Keratinocyte (primary cell): ENCODE results near the gene TSPEAR. TPM values are rescaled to one million over a fixed set of nuclear protein-coding genes. Genes with fewer than 3 reads are reported as not detected.

Experiments
- DNase-seq: peaks from one replicate; pipeline ENCODE4 v3.0.0-alpha.2; 2011; ENCODE audit warnings: low read depth, missing footprints, low spot score
- FAIRE-seq: peaks from 2 replicates; lab custom pipeline; 2011; peaks lifted over from hg19 to GRCh38; lab: Jason Lieb, UNC
- H2AFZ ChIP-seq: 2 replicates; pipeline ENCODE4 v1.6.0; 2012; ENCODE audit warnings: low read length, control low read depth, inconsistent platforms; ENCODE audit not compliant: control insufficient read depth
- H3K27ac ChIP-seq: 2 replicates; pipeline ENCODE4 v1.5.1; 2011; ENCODE audit warnings: low read length; ENCODE audit not compliant: control insufficient read depth, insufficient read depth
- H3K27me3 ChIP-seq: 3 replicates; pipeline ENCODE4 v1.6.0; 2011; ENCODE audit warnings: low read length; ENCODE audit not compliant: control insufficient read depth, insufficient read depth; ENCODE audit errors: extremely low read depth
- H3K36me3 ChIP-seq, 2 experiments: 2 replicates in 1 of 2; 3 replicates in 1 of 2; pipeline ENCODE4 v1.5.1; 2011; ENCODE audit warnings: low read length in 2 of 2, mild to moderate bottlenecking in 1 of 2; ENCODE audit not compliant: control insufficient read depth in 2 of 2, insufficient read depth in 2 of 2; ENCODE audit errors: extremely low read depth in 1 of 2
- H3K4me1 ChIP-seq: 3 replicates; pipeline ENCODE4 v1.5.1; 2011; ENCODE audit warnings: low read length; ENCODE audit not compliant: control insufficient read depth, insufficient read depth; ENCODE audit errors: extremely low read depth
- H3K4me2 ChIP-seq: 3 replicates; pipeline ENCODE4 v1.6.0; 2011; ENCODE audit warnings: low read depth, low read length; ENCODE audit not compliant: control insufficient read depth, insufficient read depth; ENCODE audit errors: extremely low read depth
- H3K4me3 ChIP-seq, 3 experiments: fragments of 200-600 bp in 1 of 3; sonication (generic) in 1 of 3; 2 replicates in 2 of 3; 3 replicates in 1 of 3; pipeline ENCODE4 v1.5.1; 2011 to 2016; ENCODE audit warnings: low read length in 3 of 3, mild to moderate bottlenecking in 3 of 3, control low read depth in 2 of 3, inconsistent platforms in 1 of 3, low read depth in 1 of 3, mixed read lengths in 1 of 3, mixed run types in 1 of 3, moderate library complexity in 1 of 3; ENCODE audit not compliant: control insufficient read depth in 2 of 3, insufficient read depth in 2 of 3; ENCODE audit errors: extremely low read depth in 1 of 3
- H3K79me2 ChIP-seq: 2 replicates; pipeline ENCODE4 v1.6.0; 2012; ENCODE audit warnings: low read length; ENCODE audit not compliant: control insufficient read depth, insufficient read depth
- H3K9ac ChIP-seq: 3 replicates; pipeline ENCODE4 v1.6.0; 2011; ENCODE audit warnings: low read length; ENCODE audit not compliant: control insufficient read depth, insufficient read depth; ENCODE audit errors: extremely low read depth
- H3K9me1 ChIP-seq: 3 replicates; pipeline ENCODE4 v1.6.0; 2011; ENCODE audit warnings: low read length; ENCODE audit not compliant: control insufficient read depth, insufficient read depth; ENCODE audit errors: extremely low read depth
- H3K9me3 ChIP-seq: 2 replicates; pipeline ENCODE4 v1.5.1; 2012; ENCODE audit warnings: low read depth, low read length; ENCODE audit not compliant: control insufficient read depth
- H4K20me1 ChIP-seq: 3 replicates; pipeline ENCODE4 v1.6.0; 2011; ENCODE audit warnings: low read length; ENCODE audit not compliant: control insufficient read depth, insufficient read depth; ENCODE audit errors: extremely low read depth
- CTCF ChIP-seq, 3 experiments: IDR thresholded peaks in 1 of 3; conservative IDR thresholded peaks in 1 of 3; optimal IDR thresholded peaks in 1 of 3; 2 replicates in 2 of 3; 3 replicates in 1 of 3; pipeline versions ENCODE3 to v1.5.1; 2011; ENCODE audit warnings: low read length in 3 of 3, mild to moderate bottlenecking in 3 of 3, moderate library complexity in 2 of 3, control low read depth in 1 of 3, inconsistent platforms in 1 of 3; ENCODE audit not compliant: insufficient read depth in 2 of 3; ENCODE audit errors: extremely low read depth in 1 of 3
- EZH2 ChIP-seq: IDR thresholded peaks from one replicate; pipeline ENCODE4 v1.6.1; 2012; ENCODE audit warnings: inconsistent platforms, mild to moderate bottlenecking, low read length, moderate library complexity
- dilution Hi-C: fragments of 300-500 bp; cut with MboI; formaldehyde crosslinking; loops from one replicate; pipeline ENCODE4 v1.7.0; 2020; ENCODE audit warnings: low sequenced_read_pairs; ENCODE audit not compliant: extremely low pct_ligation_motif_present
- polyA plus RNA-seq, 5 experiments: library from polyadenylated mRNA; depleted of rRNA in 3 of 5; stranded (reverse) in 3 of 5; stranded (forward) in 1 of 5; unstranded in 1 of 5; fragments of >200 nt; gene quantifications; 1 replicate in 1 of 5; 2 replicates in 3 of 5; 3 replicates in 1 of 5; pipeline versions ENCODE4 v1.2.1 to v1.2.3, GENCODE V29; 2011 to 2012; ENCODE audit warnings: missing spikeins in 2 of 5, low read depth in 1 of 5, low replicate concordance in 1 of 5

Gene TSPEAR
- polyA plus RNA-seq, 1 donor (not counting 4 experiments of a cell fraction or from before 2014, with no cell fraction given): 0.12 TPM

- Histone ChIP-seq H4K20me1 (no peaks in the 10 kb centered on the region), H3K9me3 (peaks cover 17% of the 10 kb centered on the region), H3K9me1 (no peaks in the 10 kb centered on the region), H3K27me3 (no peaks in the 10 kb centered on the region), H3K36me3 (no peaks in the 10 kb centered on the region), H3K4me2 (no peak overlapping the region), H3K9ac (no peak overlapping the region), H3K27ac (no peak overlapping the region), H2AFZ (no peak overlapping the region), H3K4me3 (no peak overlapping the region), H3K79me2 (no peaks in the 10 kb centered on the region), H3K4me1 (no peaks in the 10 kb centered on the region)
- TF ChIP-seq EZH2 (no peak), CTCF (optimal IDR thresholded peaks at IDR 0.05 in 1 of 3, IDR thresholded peaks at IDR 0.05 in 1 of 3, conservative IDR thresholded peaks at IDR 0.05 in 1 of 3; ENCODE audit: extremely low read depth in 1 of 3, insufficient read depth in 2 of 3, low read length in 3 of 3) (no peak)
- FAIRE-seq (no peak), DNase-seq (no peak)
- dilution Hi-C loops: loop anchor here (25.0 kb wide), 1 partner anchor 245 kb away; no protein-coding TSS in a partner anchor
These were observed 218.6 kb downstream of the TSPEAR start for GRCh38 chr21:44492567-44493385.

GRCh38 chr21:44490816-44491215, 220.6 kb downstream of the TSPEAR start:
- H3K9me3 ChIP-seq: peaks cover 17% of the 10 kb centered on the region
- no peak overlapping the region for H3K9ac ChIP-seq
- no peaks in the 10 kb centered on the region for H3K27me3 ChIP-seq
- no peak overlapping the region for H3K4me2 ChIP-seq
- no peak overlapping the region for H3K4me3 ChIP-seq
- no peaks in the 10 kb centered on the region for H4K20me1 ChIP-seq
- DNase-seq (no peak), FAIRE-seq (no peak)
- no peak overlapping the region for H2AFZ ChIP-seq
- no peak for TF ChIP-seq EZH2
- TF ChIP-seq CTCF (optimal IDR thresholded peaks at IDR 0.05 in 1 of 3, IDR thresholded peaks at IDR 0.05 in 1 of 3, conservative IDR thresholded peaks at IDR 0.05 in 1 of 3; ENCODE audit: extremely low read depth in 1 of 3, insufficient read depth in 2 of 3, low read length in 3 of 3): no peak
- no peaks in the 10 kb centered on the region for H3K36me3 ChIP-seq
- H3K79me2 ChIP-seq: no peaks in the 10 kb centered on the region
- H3K27ac ChIP-seq: no peak overlapping the region
- dilution Hi-C loops: loop anchor here (25.0 kb wide), 1 partner anchor 246 kb away; no protein-coding TSS in a partner anchor
- H3K4me1 ChIP-seq: no peaks in the 10 kb centered on the region
- H3K9me1 ChIP-seq: no peaks in the 10 kb centered on the region
